HepG2 (cell line): ENCODE data around the gene TANGO2. TPM values are rescaled to one million over a fixed set of nuclear protein-coding genes. Genes with fewer than 3 reads are reported as not detected.

Experiments used
- FIP1L1 ChIP-seq: fragments of 200-400 bp; formaldehyde crosslinking; IDR thresholded peaks from 2 replicates; pipeline ENCODE4 v1.6.1; 2018; ENCODE audit warnings: low read depth, mild to moderate bottlenecking, low read length, moderate library complexity, borderline replicate concordance; ENCODE audit not compliant: insufficient read depth
- FOXK1 ChIP-seq: sonication (generic); formaldehyde crosslinking; IDR thresholded peaks from 2 replicates; pipeline ENCODE4 v1.4.0; 2020; ENCODE audit warnings: low read depth, missing genetic modification reagents, borderline replicate concordance
- GATA4 ChIP-seq: sonication (generic); IDR thresholded peaks from 2 replicates; pipeline ENCODE4 v1.6.1; 2016; ENCODE audit warnings: antibody characterized with exemption, low read depth, borderline replicate concordance
- GATAD2A ChIP-seq: IDR thresholded peaks from 2 replicates; pipeline ENCODE4 v1.6.1; 2016
- GLI4 ChIP-seq: sonication (generic); formaldehyde crosslinking; IDR thresholded peaks from 2 replicates; pipeline ENCODE4 v1.5.1; 2020; ENCODE audit warnings: missing genetic modification reagents, mild to moderate bottlenecking, moderate library complexity, borderline replicate concordance
- KLF6 ChIP-seq: IDR thresholded peaks from 2 replicates; pipeline ENCODE4 v1.8.0; 2016; ENCODE audit warnings: missing biosample characterization, missing genetic modification reagents
- KMT2B ChIP-seq: IDR thresholded peaks from 2 replicates; pipeline ENCODE4 v1.6.1; 2016; ENCODE audit warnings: missing genetic modification reagents, missing compliant biosample characterization
- MBNL3 ChIP-seq: fragments of 250-450 bp; sonication (Bioruptor Pico); conservative IDR thresholded peaks from 2 replicates; pipeline ENCODE4 v1.8.0; 2022; ENCODE audit warnings: mild to moderate bottlenecking, inconsistent platforms
- XBP1 ChIP-seq: sonication (generic); formaldehyde crosslinking; IDR thresholded peaks from 2 replicates; pipeline ENCODE4 v1.5.0; 2020; ENCODE audit warnings: missing genetic modification reagents
- ZNF335 ChIP-seq: sonication (generic); formaldehyde crosslinking; IDR thresholded peaks from 2 replicates; pipeline ENCODE4 v1.4.0; 2020; ENCODE audit warnings: missing genetic modification reagents
- ZNF589 ChIP-seq: sonication (generic); formaldehyde crosslinking; conservative IDR thresholded peaks from 2 replicates; pipeline ENCODE4 v1.8.0; 2022; ENCODE audit warnings: mild to moderate bottlenecking, moderate library complexity, missing genetic modification reagents
- ZNF598 ChIP-seq: sonication (generic); formaldehyde crosslinking; IDR thresholded peaks from 2 replicates; pipeline ENCODE4 v1.5.1; 2020; ENCODE audit warnings: mild to moderate bottlenecking, missing genetic modification reagents, borderline replicate concordance
- polyA plus RNA-seq, 8 experiments: library from polyadenylated mRNA; depleted of rRNA in 3 of 8; stranded (reverse) in 7 of 8; unstranded in 1 of 8; fragments of >200 nt; fragmentation: Illumina TruSeq in 4 of 8; extraction: Trizol in 4 of 8; gene quantifications; 2 replicates each; pipeline versions ENCODE4 v1.2.1 to v1.2.3, GENCODE V29; 2011 to 2016; ENCODE audit warnings: low read depth in 4 of 8, missing spikeins in 1 of 8, mixed read lengths in 1 of 8; ENCODE audit not compliant: insufficient read depth in 1 of 8
- total RNA-seq, 5 experiments: library from RNA; depleted of rRNA; stranded (reverse); fragments of >200 nt; fragmentation: Illumina TruSeq; extraction: Trizol; gene quantifications; 2 replicates each; pipeline ENCODE4 v1.2.3, GENCODE V29; 2016; ENCODE audit warnings: low read depth in 1 of 5
- TF ChIP-seq, protein P1 (sequence below): sonication (generic); formaldehyde crosslinking; IDR thresholded peaks from 2 replicates; pipeline ENCODE4 v1.4.0; 2020; ENCODE audit warnings: missing genetic modification reagents, borderline replicate concordance
- TF ChIP-seq, protein P2 (sequence below): sonication (generic); formaldehyde crosslinking; IDR thresholded peaks from 2 replicates; pipeline ENCODE4; 2020; ENCODE audit warnings: missing genetic modification reagents, mild to moderate bottlenecking, borderline replicate concordance
- TF ChIP-seq, protein P3 (sequence below), 2 experiments: IDR thresholded peaks; 2 replicates each; pipeline ENCODE4 v1.6.1; 2011 to 2012; ENCODE audit warnings: low read length in 2 of 2, borderline replicate concordance in 1 of 2, low read depth in 1 of 2, mild to moderate bottlenecking in 1 of 2, moderate library complexity in 1 of 2
- TF ChIP-seq, protein P4 (sequence below): conservative IDR thresholded peaks from 2 replicates; pipeline ENCODE4 v1.6.1; 2018; ENCODE audit warnings: missing genetic modification reagents

Gene TANGO2
- total and polyA plus RNA-seq, 2 of the 13 experiments (the other 11 are each of a cell fraction or from before 2014, with no cell fraction given) = 12.9 to 14.8 TPM

DNA sequence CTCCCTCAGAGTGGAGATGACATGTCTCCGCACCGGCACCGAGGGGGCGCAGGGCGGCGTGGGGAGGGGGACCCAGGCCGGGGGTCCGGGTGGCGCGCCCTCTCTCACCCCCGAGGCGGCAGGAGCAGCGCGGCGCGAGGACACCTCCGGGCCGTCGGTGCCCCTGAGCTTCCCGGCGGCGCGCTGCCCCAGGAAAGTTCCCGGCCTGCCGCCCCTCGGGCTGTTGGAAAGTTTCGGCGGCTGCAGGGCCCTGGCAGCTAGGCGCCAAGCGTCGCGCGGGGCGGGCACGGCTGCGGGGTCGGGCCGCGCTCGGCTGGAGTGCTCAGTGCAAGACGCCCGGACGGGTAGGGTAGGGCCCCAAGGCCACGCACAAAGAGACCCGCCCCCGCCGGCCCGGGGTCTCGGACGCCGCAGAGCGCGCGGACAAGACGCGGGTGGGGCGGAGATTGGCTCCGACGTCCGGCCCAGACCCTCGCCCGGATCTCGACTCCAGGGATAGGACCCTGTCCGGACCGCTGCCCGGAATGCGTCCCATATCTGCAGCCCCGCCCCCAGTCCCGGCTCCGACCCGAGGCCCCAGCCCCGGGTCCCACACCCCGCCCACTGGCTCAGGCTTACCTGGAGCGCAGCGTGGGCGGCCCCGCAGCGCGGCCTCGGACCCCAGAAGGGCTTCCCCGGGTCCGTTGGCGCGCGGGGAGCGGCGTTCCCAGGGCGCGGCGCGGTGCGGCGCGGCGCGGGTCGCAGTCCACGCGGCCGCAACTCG is 4.8 kb upstream of the TANGO2 start (continued):
- no peak for TF ChIP-seq FOXK1 (CRISPR knock-in tag)
- TF ChIP-seq XBP1 = no peak
- TF ChIP-seq, protein P1, sequence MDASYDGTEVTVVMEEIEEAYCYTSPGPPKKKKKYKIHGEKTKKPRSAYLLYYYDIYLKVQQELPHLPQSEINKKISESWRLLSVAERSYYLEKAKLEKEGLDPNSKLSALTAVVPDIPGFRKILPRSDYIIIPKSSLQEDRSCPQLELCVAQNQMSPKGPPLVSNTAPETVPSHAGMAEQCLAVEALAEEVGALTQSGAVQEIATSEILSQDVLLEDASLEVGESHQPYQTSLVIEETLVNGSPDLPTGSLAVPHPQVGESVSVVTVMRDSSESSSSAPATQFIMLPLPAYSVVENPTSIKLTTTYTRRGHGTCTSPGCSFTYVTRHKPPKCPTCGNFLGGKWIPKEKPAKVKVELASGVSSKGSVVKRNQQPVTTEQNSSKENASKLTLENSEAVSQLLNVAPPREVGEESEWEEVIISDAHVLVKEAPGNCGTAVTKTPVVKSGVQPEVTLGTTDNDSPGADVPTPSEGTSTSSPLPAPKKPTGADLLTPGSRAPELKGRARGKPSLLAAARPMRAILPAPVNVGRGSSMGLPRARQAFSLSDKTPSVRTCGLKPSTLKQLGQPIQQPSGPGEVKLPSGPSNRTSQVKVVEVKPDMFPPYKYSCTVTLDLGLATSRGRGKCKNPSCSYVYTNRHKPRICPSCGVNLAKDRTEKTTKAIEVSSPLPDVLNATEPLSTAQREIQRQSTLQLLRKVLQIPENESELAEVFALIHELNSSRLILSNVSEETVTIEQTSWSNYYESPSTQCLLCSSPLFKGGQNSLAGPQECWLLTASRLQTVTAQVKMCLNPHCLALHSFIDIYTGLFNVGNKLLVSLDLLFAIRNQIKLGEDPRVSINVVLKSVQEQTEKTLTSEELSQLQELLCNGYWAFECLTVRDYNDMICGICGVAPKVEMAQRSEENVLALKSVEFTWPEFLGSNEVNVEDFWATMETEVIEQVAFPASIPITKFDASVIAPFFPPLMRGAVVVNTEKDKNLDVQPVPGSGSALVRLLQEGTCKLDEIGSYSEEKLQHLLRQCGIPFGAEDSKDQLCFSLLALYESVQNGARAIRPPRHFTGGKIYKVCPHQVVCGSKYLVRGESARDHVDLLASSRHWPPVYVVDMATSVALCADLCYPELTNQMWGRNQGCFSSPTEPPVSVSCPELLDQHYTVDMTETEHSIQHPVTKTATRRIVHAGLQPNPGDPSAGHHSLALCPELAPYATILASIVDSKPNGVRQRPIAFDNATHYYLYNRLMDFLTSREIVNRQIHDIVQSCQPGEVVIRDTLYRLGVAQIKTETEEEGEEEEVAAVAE = no peak
- TF ChIP-seq GLI4 = no peak
- TF ChIP-seq GATAD2A = no peak
- TF ChIP-seq, protein P2, sequence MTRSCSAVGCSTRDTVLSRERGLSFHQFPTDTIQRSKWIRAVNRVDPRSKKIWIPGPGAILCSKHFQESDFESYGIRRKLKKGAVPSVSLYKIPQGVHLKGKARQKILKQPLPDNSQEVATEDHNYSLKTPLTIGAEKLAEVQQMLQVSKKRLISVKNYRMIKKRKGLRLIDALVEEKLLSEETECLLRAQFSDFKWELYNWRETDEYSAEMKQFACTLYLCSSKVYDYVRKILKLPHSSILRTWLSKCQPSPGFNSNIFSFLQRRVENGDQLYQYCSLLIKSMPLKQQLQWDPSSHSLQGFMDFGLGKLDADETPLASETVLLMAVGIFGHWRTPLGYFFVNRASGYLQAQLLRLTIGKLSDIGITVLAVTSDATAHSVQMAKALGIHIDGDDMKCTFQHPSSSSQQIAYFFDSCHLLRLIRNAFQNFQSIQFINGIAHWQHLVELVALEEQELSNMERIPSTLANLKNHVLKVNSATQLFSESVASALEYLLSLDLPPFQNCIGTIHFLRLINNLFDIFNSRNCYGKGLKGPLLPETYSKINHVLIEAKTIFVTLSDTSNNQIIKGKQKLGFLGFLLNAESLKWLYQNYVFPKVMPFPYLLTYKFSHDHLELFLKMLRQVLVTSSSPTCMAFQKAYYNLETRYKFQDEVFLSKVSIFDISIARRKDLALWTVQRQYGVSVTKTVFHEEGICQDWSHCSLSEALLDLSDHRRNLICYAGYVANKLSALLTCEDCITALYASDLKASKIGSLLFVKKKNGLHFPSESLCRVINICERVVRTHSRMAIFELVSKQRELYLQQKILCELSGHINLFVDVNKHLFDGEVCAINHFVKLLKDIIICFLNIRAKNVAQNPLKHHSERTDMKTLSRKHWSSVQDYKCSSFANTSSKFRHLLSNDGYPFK (CRISPR knock-in tag) = no peak
- no peak for TF ChIP-seq ZNF589
- TF ChIP-seq ZNF598 (CRISPR knock-in tag) = no peak
- no peak for TF ChIP-seq GATA4
- no peak for TF ChIP-seq ZNF335 (CRISPR knock-in tag)
- no peak for TF ChIP-seq FIP1L1
- 0 out of 2 replicates have a peak, but pooled peaks have one; percentile 5 for TF ChIP-seq KMT2B (CRISPR knock-in tag)
- TF ChIP-seq, protein P3, sequence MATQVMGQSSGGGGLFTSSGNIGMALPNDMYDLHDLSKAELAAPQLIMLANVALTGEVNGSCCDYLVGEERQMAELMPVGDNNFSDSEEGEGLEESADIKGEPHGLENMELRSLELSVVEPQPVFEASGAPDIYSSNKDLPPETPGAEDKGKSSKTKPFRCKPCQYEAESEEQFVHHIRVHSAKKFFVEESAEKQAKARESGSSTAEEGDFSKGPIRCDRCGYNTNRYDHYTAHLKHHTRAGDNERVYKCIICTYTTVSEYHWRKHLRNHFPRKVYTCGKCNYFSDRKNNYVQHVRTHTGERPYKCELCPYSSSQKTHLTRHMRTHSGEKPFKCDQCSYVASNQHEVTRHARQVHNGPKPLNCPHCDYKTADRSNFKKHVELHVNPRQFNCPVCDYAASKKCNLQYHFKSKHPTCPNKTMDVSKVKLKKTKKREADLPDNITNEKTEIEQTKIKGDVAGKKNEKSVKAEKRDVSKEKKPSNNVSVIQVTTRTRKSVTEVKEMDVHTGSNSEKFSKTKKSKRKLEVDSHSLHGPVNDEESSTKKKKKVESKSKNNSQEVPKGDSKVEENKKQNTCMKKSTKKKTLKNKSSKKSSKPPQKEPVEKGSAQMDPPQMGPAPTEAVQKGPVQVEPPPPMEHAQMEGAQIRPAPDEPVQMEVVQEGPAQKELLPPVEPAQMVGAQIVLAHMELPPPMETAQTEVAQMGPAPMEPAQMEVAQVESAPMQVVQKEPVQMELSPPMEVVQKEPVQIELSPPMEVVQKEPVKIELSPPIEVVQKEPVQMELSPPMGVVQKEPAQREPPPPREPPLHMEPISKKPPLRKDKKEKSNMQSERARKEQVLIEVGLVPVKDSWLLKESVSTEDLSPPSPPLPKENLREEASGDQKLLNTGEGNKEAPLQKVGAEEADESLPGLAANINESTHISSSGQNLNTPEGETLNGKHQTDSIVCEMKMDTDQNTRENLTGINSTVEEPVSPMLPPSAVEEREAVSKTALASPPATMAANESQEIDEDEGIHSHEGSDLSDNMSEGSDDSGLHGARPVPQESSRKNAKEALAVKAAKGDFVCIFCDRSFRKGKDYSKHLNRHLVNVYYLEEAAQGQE (IDR thresholded peaks at IDR 0.05; ENCODE audit: borderline replicate concordance in 1 of 2, low read depth in 1 of 2, low read length in 2 of 2) = no peak
- TF ChIP-seq, protein P4, sequence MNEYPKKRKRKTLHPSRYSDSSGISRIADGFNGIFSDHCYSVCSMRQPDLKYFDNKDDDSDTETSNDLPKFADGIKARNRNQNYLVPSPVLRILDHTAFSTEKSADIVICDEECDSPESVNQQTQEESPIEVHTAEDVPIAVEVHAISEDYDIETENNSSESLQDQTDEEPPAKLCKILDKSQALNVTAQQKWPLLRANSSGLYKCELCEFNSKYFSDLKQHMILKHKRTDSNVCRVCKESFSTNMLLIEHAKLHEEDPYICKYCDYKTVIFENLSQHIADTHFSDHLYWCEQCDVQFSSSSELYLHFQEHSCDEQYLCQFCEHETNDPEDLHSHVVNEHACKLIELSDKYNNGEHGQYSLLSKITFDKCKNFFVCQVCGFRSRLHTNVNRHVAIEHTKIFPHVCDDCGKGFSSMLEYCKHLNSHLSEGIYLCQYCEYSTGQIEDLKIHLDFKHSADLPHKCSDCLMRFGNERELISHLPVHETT = no peak
- TF ChIP-seq KLF6 (CRISPR knock-in tag) = 0 out of 2 replicates have a peak, but pooled peaks have one; percentile 5
- TF ChIP-seq MBNL3 = no peak
